Subcutaneous adipose tissue (tissue), 4 donors: Measurements from ENCODE around the gene IGSF21. TPM values are rescaled to one million over a fixed set of nuclear protein-coding genes. Genes with fewer than 3 reads are reported as not detected.

Experiments used
- total RNA-seq, 4 donors: library from RNA; depleted of rRNA; stranded (reverse); fragments of >200 nt; gene quantifications; one replicate each; pipeline ENCODE4 v1.1.0, GENCODE V29; 2016
- TF ChIP-seq, protein P1 (sequence below): fragments of 450-650 bp; IDR thresholded peaks from one replicate; pipeline ENCODE4 v1.5.1; 2016; ENCODE audit warnings: low read depth, mild to moderate bottlenecking, control low read depth, antibody characterized with exemption, moderate library complexity

IGSF21 gene
- total RNA-seq, 4 donors from 2014 or later, result 0.98 to 12.6 (median 4.4) TPM; not detected in 1

DNA sequence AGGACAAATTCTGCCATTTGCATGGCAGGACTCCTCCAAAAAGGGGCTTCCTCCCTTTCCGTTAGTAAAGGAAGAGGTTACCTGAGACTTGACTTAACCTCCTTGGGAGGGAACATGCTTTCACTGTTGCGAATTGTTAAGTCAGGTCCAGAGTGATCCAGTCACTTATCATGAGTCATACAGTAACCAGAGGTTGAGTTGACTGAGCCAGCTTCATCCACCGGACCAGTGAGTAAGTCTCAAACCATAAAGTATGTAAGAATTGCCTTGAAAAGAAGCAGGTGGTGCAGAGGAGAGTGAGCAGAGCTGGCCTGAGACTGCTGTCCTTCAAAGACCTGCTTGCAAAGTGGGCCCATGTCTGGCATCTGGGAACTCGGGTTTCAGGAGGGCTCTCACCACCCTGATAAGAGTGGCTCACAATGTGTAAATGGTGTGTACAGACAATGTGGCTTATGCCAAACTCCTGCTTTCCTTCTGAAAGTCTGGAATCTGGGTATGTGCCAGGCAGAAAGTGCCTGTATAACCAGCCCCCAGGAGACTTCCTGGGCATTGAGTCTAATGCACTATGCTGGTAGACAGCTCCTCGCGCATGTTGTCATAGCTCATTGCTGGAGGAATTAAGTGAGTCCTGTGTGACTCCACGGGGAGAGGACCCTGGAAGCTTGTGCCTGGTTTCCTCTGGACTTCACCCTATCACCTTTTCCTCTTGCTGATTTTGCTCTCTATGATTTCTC lies 288.8 kb downstream of the IGSF21 start:
- TF ChIP-seq, protein P1, sequence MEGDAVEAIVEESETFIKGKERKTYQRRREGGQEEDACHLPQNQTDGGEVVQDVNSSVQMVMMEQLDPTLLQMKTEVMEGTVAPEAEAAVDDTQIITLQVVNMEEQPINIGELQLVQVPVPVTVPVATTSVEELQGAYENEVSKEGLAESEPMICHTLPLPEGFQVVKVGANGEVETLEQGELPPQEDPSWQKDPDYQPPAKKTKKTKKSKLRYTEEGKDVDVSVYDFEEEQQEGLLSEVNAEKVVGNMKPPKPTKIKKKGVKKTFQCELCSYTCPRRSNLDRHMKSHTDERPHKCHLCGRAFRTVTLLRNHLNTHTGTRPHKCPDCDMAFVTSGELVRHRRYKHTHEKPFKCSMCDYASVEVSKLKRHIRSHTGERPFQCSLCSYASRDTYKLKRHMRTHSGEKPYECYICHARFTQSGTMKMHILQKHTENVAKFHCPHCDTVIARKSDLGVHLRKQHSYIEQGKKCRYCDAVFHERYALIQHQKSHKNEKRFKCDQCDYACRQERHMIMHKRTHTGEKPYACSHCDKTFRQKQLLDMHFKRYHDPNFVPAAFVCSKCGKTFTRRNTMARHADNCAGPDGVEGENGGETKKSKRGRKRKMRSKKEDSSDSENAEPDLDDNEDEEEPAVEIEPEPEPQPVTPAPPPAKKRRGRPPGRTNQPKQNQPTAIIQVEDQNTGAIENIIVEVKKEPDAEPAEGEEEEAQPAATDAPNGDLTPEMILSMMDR, result no peak

DNA sequence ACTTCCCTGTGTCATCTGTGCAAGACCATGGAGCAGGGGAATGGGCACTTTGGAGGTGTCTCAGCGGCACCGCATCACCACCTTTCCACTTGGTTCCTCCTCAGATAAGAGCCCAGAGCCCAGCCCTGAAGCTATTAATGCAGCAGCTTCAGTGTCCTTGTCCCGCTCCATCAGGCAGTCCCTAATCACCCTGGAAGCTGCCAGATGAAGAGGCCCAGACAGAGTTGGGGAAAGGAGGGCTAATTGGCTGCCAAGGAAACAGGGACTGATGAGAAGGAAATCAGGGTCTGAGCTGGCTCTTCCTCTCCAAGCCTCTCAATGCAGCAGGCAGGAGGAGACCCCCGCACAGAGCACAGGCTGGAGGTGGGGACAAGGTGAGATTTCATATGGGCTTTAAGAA lies 290.0 kb downstream of the IGSF21 start:
- TF ChIP-seq, protein P1, result no peak

DNA sequence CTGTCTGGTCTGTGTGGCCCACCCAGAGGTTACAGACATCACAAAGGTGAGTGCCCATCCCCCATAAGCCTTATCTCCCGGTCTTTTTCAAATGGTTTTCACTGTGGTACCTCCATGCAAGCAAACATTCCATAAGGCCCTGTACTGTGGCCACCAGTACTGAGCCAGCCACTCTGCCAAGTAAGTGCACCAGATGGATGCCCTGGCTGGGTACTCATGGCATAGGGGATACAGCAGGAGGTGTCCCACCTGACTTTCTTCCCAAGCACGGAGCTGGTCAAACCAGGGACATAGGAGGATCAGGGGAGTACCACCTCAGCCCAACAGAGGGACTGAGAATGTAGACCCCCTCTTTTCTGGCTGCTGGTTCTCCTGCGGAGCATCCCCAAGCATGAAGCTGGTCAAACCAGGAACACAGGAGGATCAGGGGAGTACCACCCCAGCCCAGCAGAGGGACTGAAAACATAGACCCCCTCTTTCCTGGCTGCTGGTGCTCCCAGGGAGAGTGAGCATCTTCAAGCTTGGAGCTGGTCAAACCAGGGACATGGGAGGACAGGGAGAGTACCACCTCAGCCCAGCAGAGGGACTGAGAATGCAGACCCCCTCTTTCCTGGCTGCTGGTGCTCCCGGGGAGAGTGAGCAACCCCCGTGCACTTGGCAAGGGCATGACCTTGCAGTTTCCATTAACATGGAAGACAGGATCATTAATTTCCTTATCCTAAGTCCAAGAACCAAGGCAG lies 291.4 kb downstream of the IGSF21 start:
- TF ChIP-seq, protein P1, result no peak

DNA sequence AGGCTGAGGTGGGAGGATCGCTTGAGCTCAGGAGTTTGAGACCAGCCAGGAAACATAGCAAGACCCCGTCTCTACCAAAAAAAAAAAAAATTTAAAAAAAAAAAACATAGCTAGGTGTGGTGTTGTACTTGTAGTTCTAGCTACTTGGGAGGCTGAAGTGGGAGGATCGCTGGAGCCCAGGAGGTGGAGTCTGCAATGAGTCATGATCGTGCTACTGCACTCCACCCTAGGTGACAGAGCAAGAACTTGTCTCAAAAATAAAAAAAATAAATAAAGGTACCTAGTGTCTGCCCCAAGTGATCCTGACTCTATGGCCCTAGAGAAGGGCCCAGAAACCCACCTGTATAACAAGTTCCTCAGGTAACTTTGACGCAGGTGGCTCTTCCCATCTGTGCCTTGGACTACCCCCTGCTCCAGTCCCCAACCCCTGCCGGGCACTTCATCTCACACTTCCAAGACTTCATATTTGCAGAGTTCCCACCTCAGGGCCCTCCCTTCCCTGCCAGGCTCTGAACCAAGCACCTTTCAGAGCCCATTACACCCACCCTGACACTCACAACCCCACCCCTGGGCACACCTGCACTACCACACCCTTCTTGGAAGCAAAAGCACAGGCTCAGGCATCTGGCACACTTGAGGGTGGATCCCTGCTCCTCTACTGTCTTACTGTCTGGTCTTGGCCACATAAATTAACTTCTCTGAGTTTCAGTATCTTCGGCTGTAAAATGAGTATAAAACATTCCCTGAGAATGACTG lies 292.9 kb downstream of the IGSF21 start:
- TF ChIP-seq, protein P1, result no peak

DNA sequence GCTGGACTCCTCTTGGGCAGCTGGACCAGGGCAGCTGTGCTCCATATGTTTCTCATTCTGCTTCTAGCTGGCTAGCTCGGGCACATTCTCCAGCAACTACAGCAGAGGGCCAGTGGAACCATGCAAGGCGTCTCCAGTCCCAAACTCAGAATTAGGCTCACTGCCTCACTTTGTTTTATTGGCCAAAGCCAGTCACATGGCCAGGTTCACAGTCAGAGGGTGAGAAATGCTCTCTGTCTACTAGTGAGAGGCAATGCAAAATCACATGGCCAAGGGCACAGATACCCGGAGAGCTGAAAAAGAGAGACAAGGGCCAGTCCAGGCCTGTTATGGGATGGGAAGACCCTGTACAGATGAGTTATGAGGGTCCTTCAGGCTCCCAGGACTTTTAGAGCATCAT lies 294.3 kb downstream of the IGSF21 start:
- TF ChIP-seq, protein P1, result no peak

DNA sequence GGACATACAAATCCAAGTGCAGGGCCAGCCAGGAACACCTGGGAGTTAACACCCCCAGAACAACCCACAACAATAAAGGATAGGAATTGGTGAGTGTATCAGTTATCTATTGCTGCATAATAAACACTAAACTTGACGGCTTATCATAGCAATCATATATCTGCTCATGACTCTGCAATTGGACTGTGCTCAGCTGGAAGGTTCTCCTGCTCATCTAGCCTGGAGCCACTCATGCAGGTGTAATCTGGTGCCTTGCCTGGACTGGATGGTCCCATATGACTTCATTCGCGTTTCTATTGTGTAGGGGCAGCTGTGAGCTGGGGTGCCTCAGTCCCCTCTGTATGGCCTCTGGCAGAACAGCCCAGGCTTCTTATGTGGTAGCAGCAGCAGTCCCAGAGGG lies 296.9 kb downstream of the IGSF21 start:
- TF ChIP-seq, protein P1, result no peak
